ENCODE measurements around the gene CGNL1. TPM values are rescaled to one million over a fixed set of nuclear protein-coding genes. Genes with fewer than 3 reads are reported as not detected.

The CGNL1 gene
- total RNA-seq, 4 donors from 2014 or later: 5.7 to 22.9 (median 14.5) TPM

- no peak for DNase-seq (ENCODE audit: low spot score in 2 of 2)
- TF ChIP-seq CTCF (IDR thresholded peaks at IDR 0.05): no peak
- TF ChIP-seq POLR2A (IDR thresholded peaks at IDR 0.05): no peak
- H3K4me3 ChIP-seq (ENCODE audit: low read depth, poor library complexity, severe bottlenecking): no peak overlapping the region
- 90 to 95% methylated on average over 2 of the region's 2 CpGs for WGBS, 2 donors
- intact Hi-C loops (cut with DNase I; ENCODE audit: low total_unique reads): no loop called here
Observed at GRCh38 chr15:57391537-57391936, 15.2 kb downstream of the CGNL1 start.

DNA sequence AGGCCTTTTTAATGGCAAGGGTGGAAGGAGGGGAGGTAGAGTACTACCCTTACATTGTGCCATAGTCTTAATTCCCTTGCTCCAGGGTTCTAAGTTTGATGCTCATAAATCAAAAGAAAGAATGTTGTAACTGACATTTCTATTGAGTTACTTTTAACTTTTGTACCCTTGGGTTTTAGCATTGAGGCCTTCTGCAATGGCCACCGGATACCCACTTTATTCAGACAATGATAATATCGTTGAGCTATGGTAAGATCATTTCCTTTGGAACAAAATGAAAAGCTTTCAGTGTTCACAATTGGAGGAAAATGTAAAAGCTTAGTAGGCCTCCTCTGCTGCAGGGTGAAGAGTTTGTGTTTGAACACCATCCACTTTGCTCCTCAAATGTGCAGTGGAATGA lies 16.8 kb downstream of the CGNL1 start:
- intact Hi-C loops (cut with DNase I; ENCODE audit: low total_unique reads): no loop called here
- DNase-seq (ENCODE audit: low spot score in 2 of 2): no peak
- WGBS, 2 donors: 33 to 55% methylated on average over 2 of the region's 2 CpGs
- no peak for TF ChIP-seq POLR2A (IDR thresholded peaks at IDR 0.05)
- no peak for TF ChIP-seq CTCF (IDR thresholded peaks at IDR 0.05)
- no peak overlapping the region for H3K4me3 ChIP-seq (ENCODE audit: low read depth, poor library complexity, severe bottlenecking)

- TF ChIP-seq POLR2A (IDR thresholded peaks at IDR 0.05) (no peak), CTCF (IDR thresholded peaks at IDR 0.05) (no peak)
- intact Hi-C loops (cut with DNase I; ENCODE audit: low total_unique reads): no loop called here
- no peak overlapping the region for H3K4me3 ChIP-seq (ENCODE audit: low read depth, poor library complexity, severe bottlenecking)
- 63 to 70% methylated on average over 6 of the region's 6 CpGs for WGBS, 2 donors
- DNase-seq (ENCODE audit: low spot score in 2 of 2): peak in 1 of 2 donors; percentile 66
Observed at GRCh38 chr15:57395292-57395691, 19.0 kb downstream of the CGNL1 start.

- no peak for TF ChIP-seq CTCF (IDR thresholded peaks at IDR 0.05)
- TF ChIP-seq POLR2A (IDR thresholded peaks at IDR 0.05): no peak
- no peak overlapping the region for H3K4me3 ChIP-seq (ENCODE audit: low read depth, poor library complexity, severe bottlenecking)
- no peak for DNase-seq (ENCODE audit: low spot score in 2 of 2)
- intact Hi-C loops (cut with DNase I; ENCODE audit: low total_unique reads): no loop called here
- 84 to 90% methylated on average over 6 of the region's 6 CpGs for WGBS, 2 donors
Observed at GRCh38 chr15:57398336-57398735, 22.0 kb downstream of the CGNL1 start.

DNA sequence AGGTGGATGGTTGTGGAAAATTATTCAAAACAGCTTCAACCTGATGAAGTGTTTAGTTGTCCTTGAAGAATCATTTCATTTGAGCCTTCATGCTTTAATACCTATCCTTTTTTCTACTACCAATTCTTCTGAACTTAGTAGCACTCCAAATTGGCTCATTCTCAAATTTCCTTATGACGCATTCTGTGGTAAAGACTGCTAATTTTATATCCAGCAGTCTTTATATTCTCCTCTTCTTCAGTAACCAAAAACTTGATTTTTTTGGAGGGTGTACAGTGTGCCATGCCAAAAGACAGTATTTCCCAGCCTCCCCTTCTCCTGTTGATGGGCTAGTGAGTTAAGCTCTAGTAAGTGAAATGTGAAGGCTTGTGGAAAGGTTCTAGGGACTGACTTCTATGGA lies 25.2 kb downstream of the CGNL1 start:
- H3K4me3 ChIP-seq (ENCODE audit: low read depth, poor library complexity, severe bottlenecking): no peak overlapping the region
- no peak for TF ChIP-seq POLR2A (IDR thresholded peaks at IDR 0.05)
- TF ChIP-seq CTCF (IDR thresholded peaks at IDR 0.05): no peak
- intact Hi-C loops (cut with DNase I; ENCODE audit: low total_unique reads): no loop called here
- 80 to 89% methylated on average over 1 of the region's 1 CpG for WGBS, 2 donors
- DNase-seq (ENCODE audit: low spot score in 2 of 2): no peak

DNA sequence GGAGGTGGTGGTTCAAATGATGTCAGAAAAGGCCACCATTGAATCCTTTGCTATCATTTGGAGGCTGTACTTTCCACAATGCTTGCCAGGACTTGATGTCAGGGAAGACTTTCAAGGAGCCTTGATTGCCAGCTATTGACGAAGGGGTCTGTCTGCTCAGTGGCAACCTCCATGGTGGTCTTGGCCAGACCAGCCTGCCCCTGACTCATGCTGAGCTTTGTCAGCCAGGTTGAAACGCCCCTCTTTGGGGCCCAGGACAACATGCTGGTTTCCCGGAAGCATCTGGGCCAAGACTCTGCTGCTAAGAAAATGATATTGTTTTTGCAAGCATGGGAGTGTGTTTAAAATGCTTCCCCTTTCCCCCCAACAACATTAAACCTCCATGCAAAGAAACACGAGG lies 26.7 kb downstream of the CGNL1 start:
- no peak for DNase-seq (ENCODE audit: low spot score in 2 of 2)
- no peak overlapping the region for H3K4me3 ChIP-seq (ENCODE audit: low read depth, poor library complexity, severe bottlenecking)
- intact Hi-C loops (cut with DNase I; ENCODE audit: low total_unique reads): no loop called here
- TF ChIP-seq CTCF (IDR thresholded peaks at IDR 0.05) (no peak), POLR2A (IDR thresholded peaks at IDR 0.05) (no peak)
- 34 to 47% methylated on average over 4 of the region's 4 CpGs for WGBS, 2 donors

Measured in lower leg skin (tissue), 4 donors.